AG04449 (cell line): ENCODE results near the gene HS6ST1.

Source experiments
- CTCF ChIA-PET: fragments of 350-600 bp; formaldehyde crosslinking; extraction: SDS; loops from one replicate; lab custom pipeline; 2021; ENCODE audit warnings: antibody characterized with exemption; lab: Yijun Ruan, JAX
- POLR2A ChIA-PET: fragments of 400-600, 350-600 bp; formaldehyde crosslinking; extraction: SDS; loops from one replicate; lab custom pipeline; 2020; ENCODE audit warnings: antibody characterized with exemption, inconsistent platforms; lab: Yijun Ruan, JAX
- DNase-seq: peaks from one replicate; pipeline ENCODE4 v3.0.0-alpha.2; 2010; ENCODE audit warnings: low read depth, low spot score
- H3K4me3 ChIP-seq: 2 replicates; pipeline ENCODE4 v1.5.1; 2011; ENCODE audit warnings: low read depth, mild to moderate bottlenecking, control low read depth, low read length
- TF ChIP-seq, protein P1 (sequence below): IDR thresholded peaks from one replicate; pipeline ENCODE4 v1.5.1; 2011; ENCODE audit warnings: mild to moderate bottlenecking, moderate library complexity, low read length, control low read depth, inconsistent platforms; ENCODE audit not compliant: insufficient read depth; ENCODE audit errors: missing control alignments

The HS6ST1 gene

DNA sequence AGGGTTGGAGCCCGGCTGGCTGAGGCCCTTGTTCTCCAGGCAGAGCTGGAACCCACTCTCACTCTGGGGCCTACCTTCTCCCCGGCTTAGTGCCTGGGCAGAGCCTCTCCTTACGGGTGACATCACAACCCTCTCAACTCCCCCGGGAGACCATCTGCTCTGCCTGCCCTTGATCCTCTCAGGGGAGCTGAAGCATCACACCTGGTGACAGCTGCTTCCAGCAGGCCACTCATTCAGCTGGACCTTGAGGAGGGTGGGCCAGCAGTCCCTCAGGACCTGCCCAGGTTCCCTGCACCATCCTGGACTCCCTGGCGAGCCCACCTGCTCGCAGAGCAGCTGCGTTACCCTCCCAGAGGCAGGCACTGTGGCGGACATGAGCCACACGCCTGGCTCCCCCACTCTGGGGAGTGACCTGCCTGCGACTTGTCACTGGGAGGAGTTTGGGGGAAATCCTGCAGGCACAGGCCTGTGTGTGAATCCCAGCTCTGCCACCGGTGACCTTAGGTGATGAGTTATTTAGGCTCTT lies 13.1 kb downstream of the HS6ST1 start:
- TF ChIP-seq, protein P1, sequence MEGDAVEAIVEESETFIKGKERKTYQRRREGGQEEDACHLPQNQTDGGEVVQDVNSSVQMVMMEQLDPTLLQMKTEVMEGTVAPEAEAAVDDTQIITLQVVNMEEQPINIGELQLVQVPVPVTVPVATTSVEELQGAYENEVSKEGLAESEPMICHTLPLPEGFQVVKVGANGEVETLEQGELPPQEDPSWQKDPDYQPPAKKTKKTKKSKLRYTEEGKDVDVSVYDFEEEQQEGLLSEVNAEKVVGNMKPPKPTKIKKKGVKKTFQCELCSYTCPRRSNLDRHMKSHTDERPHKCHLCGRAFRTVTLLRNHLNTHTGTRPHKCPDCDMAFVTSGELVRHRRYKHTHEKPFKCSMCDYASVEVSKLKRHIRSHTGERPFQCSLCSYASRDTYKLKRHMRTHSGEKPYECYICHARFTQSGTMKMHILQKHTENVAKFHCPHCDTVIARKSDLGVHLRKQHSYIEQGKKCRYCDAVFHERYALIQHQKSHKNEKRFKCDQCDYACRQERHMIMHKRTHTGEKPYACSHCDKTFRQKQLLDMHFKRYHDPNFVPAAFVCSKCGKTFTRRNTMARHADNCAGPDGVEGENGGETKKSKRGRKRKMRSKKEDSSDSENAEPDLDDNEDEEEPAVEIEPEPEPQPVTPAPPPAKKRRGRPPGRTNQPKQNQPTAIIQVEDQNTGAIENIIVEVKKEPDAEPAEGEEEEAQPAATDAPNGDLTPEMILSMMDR, result no peak
- H3K4me3 ChIP-seq, result peak overlapping the region; percentile 9; the same call in 1 of the 2 replicates
- no peak for DNase-seq
- ChIA-PET POLR2A (interaction anchor here (1.5 kb wide), 1 partner anchor 11 kb away, joined by 3 read pairs; no protein-coding TSS in a partner anchor), CTCF (interaction anchor here (1.3 to 3.0 kb wide), 7 partner anchors 11 to 242 kb away, joined by 4 to 18 read pairs (median 8); no protein-coding TSS in a partner anchor)

DNA sequence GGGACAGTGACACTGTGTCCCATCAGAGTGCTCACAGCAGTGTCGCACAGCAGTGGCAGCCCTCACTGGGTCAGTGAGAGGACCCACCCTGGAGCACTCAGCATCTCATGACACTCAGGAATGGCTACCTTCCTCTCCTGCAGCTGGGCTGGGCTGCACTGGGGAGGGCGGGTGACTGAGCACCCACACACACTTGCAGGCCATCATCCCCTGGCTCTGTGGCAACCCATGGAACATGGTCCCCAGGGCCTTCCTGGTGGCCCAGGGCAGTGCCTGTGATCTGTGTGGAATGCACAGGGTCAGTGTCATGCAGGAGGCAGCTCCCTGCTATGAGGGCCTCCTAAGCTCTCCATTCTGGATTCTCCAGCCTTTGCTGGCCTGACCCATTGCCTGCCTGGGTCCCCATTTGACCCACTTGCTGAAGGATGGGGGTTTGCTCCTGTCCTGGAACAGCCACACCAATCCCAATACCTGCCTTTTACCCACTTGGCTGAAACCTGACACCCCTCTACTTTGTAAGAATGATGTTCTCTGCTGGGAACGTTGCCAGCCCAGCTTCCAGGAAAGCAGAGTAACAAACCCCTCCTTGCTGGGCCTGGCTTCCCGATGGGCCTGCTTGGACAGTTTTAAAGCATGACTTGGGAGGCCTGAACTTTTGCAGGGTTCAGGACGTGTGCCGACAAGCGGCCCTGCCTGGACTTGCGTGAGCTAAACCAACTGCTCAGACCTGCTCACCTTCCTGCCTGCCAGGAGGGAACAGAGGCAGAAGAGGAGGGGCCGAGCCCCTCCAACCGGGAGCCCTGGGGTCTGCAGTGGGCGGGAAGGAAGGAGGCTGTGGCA lies 13.7 kb downstream of the HS6ST1 start:
- ChIA-PET CTCF (interaction anchor here (1.3 to 3.0 kb wide), 4 partner anchors 12 to 126 kb away, joined by 4 to 18 read pairs (median 10); no protein-coding TSS in a partner anchor), POLR2A (no interaction called here)
- peak; percentile 89 for DNase-seq
- no peak overlapping the region for H3K4me3 ChIP-seq
- TF ChIP-seq, protein P1, result no peak

DNA sequence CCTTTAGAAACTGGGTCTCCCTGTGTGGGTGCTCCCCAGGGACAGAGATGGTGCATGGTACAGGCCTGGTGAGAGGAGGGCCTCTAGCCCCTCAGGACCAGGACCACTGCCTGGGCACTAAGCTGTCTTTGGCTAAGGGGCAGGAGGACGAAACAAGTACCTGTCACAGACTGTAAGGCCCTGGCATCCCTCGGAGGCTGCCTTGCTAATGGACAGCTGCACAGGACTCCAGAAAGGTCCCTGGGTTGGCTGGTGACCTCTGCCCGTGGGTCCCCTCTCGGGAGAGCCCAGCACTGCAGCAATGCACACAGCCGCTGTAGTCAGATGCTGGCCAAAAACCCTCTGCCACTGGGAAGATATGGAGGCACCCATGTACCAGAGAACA lies 14.3 kb downstream of the HS6ST1 start:
- CTCF ChIA-PET, result interaction anchor here (1.6 to 1.9 kb wide), 2 partner anchors 70 to 125 kb away, joined by 5 to 9 read pairs; no protein-coding TSS in a partner anchor
- no peak for DNase-seq
- TF ChIP-seq, protein P1, result no peak
- H3K4me3 ChIP-seq, result no peak overlapping the region
- POLR2A ChIA-PET, result no interaction called here

DNA sequence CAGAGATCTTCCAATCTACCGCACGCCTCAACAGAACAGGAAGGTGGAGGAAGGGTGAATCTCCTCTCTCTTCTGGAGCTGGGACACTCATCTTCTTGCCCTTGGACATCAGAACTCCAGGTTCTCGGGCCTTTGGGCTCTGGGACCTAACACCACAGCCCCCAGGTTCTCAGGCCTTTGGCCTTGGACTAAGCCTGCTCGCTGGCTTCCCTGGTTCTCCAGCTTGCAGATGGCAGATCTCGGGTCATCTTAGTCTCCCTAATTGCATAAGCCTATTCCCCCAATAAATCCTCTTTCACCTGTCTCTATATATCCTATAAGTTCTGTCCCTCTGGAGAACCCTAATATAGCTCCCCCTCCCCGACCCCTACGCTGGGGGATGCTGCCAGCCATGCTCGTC lies 14.8 kb downstream of the HS6ST1 start:
- ChIA-PET CTCF (interaction anchor here (0.9 to 1.6 kb wide), 4 partner anchors 17 to 132 kb away, joined by 3 to 5 read pairs (median 3); no protein-coding TSS in a partner anchor), POLR2A (no interaction called here)
- no peak overlapping the region for H3K4me3 ChIP-seq
- no peak for DNase-seq
- TF ChIP-seq, protein P1, result no peak

DNA sequence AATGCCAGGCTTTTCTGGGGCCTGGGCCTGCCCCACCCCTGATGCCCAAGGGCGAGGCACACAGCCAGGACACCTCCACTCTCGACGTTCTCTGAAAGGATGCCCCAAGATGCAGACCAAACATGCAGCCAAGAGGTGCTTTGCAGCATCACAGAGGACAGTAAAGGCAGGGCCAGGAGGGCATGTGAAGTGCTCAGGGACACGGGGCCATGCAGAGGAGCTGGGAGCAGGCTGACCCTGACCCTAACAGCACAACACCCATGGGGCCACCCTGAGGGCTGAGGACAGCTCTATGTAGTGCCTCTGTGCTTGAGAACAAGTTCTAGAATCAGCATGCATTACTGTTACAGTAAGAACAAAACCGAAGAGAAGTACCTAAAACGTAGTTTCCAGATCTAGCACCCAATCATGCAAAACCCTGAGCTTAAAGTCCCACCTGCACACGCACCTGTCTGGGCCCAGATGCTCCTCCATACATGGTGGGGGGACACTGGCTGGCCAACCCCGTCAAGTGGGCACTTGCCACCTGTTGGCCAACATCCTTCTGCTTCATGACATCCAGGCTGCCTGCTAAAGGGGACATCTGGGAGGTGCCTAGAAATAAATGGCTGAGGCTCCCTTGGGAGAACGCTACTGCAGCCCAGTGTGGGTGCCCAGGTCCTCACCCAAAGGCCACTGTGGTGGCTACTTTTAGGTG lies 15.4 kb downstream of the HS6ST1 start:
- ChIA-PET CTCF (interaction anchor here (0.9 to 1.6 kb wide), 6 partner anchors 13 to 131 kb away, joined by 3 to 5 read pairs (median 3); no protein-coding TSS in a partner anchor), POLR2A (no interaction called here)
- no peak for DNase-seq
- no peak overlapping the region for H3K4me3 ChIP-seq
- TF ChIP-seq, protein P1, result no peak

DNA sequence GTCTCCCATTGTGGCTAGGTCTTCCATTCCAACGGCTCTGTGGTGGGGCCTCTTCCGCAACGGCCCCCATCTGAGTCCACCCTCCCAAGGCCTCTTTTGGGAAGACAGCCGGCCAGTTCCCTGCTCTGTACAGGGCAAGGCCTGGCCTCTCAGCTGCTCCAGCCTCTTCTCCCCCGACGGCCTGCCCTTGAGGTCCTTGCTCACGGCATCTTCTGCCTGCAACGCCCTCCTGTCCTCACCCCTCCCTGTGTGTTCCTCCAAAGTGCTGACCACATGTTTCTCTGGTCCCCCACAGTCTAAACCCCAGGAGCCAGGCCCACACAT lies 16.0 kb downstream of the HS6ST1 start:
- ChIA-PET POLR2A (no interaction called here), CTCF (interaction anchor here (1.0 to 1.6 kb wide), 5 partner anchors 13 to 123 kb away, joined by 3 to 5 read pairs (median 3); no protein-coding TSS in a partner anchor)

More for the DNA sequence above, 16.0 kb downstream of the HS6ST1 start:
- H3K4me3 ChIP-seq, result no peak overlapping the region
- no peak for DNase-seq
- TF ChIP-seq, protein P1, result no peak
